Skin of body (tissue), 2 donors: ENCODE measurements around the gene SYNE2. TPM values are rescaled to one million over a fixed set of nuclear protein-coding genes. Genes with fewer than 3 reads are reported as not detected.

Experiments used
- DNase-seq: peaks from one replicate; lab custom pipeline; 2025; lab: John Stamatoyannopoulos, UW
- total RNA-seq: library from RNA; depleted of rRNA; stranded (reverse); fragments of >200 nt; gene quantifications from one replicate; pipeline ENCODE4 v1.2.3, GENCODE V29; 2014

The SYNE2 gene
- total RNA-seq, 1 donor from 2014 or later: 139 TPM

DNA sequence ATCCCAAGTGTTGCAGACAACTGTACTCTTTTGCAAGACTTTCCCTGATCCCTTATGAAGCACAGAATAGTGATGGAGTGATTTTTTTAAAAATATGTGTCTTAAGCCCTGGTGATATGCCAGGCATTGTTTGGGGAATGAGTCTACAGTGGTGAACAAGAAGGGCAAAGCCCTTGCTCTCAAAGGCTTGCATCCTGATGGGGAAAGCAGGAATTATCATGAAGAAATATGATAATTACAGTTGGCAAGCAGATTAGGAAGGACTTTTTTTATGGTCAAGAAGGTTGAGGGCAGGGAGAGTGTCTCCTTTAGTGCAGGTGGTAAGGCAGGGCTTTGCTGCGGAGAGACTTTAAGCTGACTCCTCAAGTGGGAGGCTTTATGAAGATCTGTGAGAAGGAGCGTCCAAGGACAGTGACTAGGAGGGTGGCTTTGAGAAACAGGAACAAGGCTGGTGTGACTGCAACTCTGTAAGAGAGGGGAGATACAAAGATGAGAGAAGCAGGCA is 100.2 kb downstream of the SYNE2 start:
- no peak for DNase-seq

DNA sequence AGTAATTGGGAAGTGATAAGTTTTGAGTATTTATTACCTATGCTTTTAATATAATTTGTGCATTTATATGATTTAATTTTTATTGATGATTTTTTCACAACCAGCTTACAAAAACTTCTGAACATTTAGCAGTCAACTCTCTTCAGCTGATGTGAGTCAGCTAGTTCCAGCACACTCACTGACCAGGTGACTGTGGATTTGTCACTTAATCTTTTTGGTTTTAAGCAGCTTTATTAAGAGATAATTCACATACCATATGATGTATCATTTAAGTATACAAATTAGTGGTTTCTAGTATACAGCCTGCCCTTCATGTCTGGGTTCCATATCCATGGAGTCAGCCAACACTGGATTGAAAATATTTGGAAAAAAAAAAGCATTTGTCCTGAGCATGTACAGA is 103.5 kb downstream of the SYNE2 start:
- DNase-seq: no peak

DNA sequence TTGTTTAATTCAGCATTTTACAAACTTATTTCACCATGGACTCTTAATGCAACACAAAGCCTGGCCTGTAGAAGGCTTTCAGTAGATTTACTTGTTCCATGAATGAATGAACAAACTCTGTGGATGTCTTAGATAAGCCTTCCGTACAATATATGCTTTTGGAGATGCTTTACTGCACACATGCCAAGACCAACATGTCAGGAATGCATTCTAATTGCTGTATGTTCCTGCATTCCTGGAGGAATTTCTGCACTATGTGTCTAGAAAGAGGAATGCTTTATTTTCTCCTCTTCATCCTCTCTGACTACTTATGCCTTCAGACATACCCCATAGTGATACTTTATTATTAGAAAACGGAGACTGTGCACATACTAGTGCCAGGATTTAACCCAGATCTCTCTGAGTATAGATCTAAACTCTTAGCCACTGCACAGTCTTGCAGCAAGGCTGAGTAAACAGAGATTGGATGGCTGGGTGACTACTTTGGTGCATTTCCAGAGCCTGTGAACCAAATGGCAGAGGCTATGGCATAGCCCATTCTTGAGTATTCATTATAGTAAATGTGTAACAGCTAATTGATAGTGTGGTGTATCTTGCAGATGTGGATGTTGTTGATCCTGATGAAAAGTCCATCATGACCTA is 108.2 kb downstream of the SYNE2 start:
- DNase-seq: no peak

DNA sequence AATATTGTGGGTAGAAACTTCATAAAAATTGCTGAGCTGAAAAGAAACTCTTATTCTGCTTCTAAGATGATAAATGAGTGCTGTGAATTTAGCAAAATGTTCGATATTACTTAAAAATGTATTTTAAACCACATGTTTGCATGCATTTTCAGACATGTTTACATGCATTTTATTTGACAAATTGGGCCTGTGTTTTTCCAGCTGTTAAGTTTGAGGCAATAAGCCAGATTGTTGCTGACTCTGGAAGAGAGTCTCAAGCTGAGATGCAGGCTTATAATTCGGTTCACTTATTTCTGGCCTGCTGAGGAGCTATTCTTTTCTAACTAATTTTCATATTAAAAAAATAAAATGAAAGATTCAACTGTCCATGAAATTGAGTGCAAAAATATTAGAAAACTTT is 110.1 kb downstream of the SYNE2 start:
- DNase-seq: peak; percentile 44

DNA sequence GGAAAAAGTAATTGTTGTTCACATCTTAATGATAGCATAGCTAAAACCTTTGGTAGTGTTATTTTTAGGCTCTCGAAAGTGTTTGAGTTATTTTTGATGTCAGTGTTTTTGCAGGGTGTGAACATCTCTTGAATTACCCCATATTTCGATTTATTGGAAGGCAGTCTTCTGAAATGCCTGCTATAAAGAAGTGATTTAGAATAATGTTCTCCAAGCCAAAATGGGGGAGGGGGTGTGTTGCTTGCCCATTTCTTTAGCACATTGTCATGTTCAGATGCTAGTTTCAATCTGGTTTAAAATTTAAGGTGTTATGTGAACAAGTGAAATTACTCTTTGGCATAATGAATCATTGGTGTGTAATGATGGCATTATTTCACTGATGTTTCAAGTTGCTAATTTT is 110.6 kb downstream of the SYNE2 start:
- no peak for DNase-seq

DNA sequence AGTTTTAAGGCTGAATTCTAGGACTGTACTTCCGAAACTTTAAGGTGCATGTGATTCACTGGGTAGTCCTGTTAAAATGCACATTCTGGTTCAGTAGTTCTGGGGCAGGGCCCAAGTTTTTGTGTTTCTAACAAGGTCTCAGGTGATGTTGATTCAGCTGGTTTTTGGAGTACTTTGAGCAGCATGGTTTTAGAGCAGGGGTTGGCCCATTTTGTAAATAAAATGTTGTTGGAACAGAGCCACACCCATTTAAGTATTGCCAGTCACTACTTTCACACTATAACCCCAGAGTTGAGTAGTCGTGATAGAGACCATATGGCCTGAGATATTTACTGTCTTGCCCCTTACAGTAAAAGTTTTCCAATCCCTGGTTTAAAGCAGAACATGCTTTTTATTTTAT is 111.3 kb downstream of the SYNE2 start:
- no peak for DNase-seq

DNA sequence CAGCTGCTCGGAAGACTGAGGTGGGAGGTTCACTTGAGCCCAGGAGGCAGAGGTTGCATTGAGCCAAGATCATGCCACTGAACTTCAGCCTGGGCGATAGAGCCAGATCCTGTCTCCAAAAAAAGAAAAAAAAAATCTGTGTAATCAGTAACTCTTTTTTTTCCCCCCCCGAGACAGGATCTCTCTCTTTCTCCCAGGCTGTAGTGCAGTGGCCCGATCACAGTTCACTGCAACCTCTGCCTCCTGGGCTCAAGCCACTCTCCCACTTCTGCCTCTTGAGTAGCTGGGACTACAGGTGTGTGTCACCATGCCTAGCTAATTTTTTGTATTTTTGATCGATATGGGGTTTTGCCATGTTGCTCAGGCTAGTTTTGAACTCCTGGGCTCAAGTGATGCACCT is 113.6 kb downstream of the SYNE2 start:
- DNase-seq: no peak

DNA sequence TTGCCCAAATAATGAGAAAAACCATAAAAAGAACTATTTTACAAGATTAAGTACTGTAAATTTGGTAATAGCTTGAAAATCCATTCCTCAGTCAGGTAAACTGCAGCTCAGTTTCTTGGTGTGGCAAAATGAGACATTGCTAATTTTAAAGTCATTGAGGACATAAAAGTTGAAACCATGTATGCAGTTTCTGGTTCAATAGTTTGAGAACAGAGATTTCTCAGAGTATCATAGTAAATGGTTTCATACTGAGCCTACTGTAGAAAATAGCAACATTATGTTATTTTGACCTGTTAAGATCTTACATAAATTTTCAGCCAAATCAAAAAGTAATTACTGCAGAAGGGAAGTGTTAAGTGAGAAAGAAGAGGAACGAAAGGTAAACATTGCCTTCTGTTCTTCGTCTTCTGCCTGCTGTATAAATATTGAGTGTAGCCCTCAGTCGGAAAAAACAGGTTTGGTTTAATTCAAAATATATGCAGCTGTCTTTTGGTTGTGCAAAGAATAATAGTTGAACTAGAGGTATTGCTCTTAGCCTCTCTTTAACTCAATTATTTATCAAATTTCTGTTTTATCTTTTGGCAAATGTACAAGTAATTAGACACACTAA is 119.6 kb downstream of the SYNE2 start:
- DNase-seq: no peak

DNA sequence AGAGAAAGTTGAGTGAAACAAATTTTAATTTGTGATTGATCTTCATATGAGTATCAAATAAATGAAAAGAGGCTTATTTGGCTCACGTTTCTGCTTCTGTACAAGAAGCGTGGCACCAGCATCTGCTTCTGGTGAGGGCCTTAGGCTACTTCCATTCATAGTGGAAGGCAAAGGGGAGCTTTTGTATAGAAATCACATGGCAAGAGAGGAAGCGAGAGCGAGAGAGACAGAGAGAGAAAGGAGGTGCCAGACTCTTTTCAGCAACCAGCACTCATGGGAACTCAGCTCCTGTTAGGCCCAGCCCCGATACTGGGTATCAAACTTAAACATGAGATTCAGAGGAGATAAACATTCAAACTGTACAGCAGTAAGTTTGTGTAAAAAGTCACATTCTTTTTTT is 121.4 kb downstream of the SYNE2 start:
- DNase-seq: no peak

DNA sequence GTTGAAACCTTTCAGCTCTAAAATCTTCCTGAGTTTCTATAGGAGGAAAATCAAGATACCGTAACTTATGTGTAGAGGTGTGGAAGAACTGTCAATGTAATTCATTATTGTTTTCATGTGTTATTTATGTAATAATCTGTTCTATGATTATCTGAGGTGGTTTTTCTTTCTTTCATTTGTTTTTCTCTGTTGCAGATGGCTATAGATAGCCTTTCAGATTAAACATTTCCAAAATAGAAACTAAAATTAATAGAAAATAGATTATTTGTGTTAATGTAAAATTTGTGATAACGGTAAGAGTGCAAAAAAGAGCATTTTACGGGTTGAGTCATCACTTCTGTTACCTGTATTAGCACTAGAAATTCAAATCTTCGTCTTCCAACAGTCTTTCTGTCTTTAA is 128.8 kb downstream of the SYNE2 start:
- DNase-seq: no peak

DNA sequence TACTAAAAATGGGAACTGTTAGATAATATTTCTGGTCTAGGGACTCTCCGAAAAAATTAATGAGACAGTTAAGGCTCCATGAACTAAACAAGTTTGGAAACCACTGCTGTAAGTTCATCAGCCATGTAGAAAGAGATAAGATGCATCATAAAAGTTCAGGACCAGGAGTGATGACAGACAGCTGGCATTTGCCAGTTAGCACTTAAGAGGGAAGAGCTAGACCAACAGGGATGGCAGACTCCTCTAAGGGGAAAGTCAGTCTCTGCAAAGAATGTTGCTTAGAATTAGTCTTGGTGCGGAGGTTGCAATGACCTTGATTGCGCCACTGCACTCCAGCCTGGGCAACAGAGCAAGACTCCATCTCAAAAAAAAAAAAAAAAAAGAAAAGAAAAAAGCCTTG is 129.4 kb downstream of the SYNE2 start:
- no peak for DNase-seq

DNA sequence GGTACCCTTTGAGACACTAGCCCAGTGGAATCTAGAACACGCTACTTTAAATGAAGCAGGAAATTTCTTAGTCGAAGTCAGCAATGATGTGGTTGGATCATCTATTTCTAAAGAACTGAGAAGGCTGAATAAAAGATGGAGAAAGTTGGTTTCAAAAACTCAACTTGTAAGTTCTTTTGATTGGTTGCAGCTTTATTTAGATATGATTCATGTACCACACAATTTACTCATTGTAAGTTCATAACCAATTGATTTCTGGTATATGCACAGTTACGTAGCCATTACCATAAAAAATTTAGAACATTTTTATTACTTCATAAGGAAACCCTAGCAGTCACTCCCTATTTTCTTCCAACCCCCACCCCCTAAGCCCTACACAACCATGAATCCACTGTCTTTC is 129.8 kb downstream of the SYNE2 start:
- no peak for DNase-seq

DNA sequence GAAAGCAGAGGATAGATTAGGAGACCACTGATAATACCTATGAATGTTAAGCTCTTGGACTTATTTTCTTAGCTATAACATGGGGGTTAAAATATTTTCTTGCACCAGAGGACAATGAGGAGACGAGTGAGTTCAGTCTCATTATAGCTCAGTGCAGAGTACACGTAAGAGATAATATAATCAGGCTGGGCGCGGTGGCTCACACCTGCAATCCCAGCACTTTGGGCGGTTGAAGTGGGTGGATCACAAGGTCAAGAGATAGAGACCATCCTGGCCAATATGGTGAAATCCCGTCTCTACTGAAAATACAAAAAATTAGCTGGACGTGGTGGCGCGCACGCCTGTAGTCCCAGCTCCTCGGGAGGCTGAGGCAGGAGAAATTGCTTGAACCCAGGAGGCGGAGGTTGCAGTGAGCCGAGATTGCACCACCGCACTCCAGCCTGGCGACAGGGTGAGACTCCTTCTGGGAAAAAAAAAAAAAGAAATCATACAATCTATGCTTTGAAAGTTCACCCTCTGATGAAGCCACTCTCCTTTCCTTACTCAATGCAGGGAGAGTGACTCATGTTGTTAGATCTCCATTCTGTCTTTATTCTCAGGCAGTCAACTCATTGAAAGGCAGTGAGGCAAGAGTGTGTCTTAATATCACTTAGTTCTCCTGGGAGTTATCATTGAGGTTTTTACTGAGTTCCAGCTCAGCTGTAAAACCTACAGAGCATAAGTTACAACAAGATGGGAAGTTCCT is 134.2 kb downstream of the SYNE2 start:
- DNase-seq: no peak

DNA sequence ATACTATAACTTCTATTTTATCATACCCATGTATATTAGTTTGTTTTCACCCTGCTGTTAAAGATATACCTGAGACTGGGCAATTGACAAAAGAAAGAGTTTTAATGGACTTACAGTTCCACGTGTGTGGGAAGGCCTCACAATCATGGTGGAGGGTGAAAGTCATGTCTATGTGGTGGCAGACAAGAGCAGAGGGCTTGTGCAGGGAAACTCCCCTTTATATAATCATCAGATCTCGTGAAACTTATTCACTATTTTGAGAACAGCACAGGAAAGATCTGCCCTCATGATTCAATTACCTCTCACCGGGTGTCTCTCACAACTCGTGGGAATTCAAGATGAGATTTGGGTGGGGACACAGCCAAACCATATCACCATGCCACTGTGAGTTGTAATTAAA is 135.8 kb downstream of the SYNE2 start:
- no peak for DNase-seq

DNA sequence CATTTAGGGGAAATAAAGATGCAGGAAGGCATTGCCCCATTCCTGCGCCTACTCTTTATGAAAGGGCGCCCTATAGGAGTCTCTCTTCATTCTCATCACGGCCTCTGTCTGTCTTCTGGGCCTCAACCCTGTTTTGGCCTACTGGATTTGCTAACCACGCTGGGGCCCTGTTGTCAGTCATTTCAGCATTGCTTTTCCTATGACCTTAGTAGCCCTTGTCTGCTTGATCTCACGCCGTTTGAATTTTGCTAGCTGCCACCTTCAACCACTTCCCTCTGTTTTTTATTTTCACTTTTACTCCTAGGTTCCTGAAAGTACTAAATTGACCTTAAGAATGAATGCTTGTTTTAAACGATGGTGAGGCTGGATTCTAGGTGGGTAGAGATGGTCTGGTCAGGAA is 139.0 kb downstream of the SYNE2 start:
- no peak for DNase-seq

DNA sequence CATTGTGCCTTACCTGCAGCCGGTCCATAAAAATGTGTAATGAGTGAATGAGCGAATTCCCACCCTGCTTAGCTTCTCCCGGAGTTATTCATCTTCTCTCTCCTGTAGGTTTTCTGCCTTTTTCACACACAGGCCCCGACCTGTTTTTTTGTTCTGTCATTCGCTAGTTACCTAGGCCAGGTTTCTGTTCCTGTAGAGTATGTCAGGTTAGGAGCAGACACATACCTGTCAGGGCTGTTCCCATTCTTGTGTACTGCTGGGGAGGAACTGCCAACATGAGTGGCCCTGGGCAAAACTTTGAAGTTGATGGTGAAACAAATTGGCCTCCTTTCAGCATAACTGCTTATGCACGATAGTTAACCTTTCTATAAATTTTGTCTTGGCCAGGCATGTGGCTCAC is 140.1 kb downstream of the SYNE2 start:
- DNase-seq: peak; percentile 25

DNA sequence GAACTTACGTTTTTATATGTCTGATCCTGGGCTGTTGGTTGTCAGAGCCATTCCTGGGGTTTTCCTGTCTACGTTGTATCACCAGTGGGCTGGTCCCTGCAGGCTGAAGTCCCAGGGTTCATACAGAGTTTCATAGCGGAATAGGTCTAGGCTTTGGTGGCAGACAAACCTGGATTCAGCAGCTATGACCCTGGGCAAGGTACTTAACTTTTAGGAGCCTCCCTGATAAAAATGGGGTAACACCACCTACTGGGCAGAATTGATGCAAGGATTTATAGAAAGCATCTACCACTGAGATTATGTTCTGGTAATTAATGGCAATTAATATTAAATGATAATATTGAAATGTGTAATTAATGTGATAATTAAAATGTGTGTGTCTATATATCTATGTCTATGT is 141.2 kb downstream of the SYNE2 start:
- DNase-seq: no peak

DNA sequence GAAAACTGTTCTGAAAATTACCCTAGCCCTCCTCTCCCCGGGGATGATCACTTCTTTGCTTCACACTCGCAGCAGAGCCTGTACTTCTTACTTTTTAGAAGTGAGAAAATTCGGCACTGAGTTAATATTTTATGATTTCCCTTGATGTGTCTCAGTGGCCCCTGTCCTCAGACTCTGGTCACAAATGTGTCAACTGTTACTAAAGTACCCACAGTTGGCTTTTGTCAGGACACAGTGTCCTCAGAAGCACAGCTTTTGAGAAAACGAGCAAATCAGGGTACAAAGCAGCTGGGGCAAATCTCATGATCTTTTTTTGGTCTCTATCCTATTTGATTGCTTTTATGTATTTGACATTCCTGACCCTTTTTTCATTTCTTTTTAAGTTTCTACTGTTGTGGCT is 142.5 kb downstream of the SYNE2 start:
- DNase-seq: no peak

DNA sequence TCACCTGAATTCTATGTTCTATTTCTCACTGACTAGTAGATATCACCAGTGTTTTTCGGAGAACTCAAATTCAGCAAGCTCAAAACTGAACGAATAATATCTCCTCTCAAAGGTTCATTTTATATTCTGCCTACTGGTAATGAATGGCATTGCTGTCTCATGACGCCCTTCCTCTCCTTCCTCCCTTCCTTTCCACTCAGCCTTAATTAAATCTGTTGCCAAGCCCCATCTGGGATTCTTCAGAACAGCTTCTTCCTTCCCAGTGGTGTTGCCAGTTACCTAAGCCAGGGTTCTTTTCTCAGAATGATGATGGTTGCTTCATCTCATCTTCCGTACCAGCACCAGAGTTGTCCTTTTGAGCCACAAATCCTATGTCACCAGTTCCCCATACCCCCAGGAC is 143.2 kb downstream of the SYNE2 start:
- no peak for DNase-seq

DNA sequence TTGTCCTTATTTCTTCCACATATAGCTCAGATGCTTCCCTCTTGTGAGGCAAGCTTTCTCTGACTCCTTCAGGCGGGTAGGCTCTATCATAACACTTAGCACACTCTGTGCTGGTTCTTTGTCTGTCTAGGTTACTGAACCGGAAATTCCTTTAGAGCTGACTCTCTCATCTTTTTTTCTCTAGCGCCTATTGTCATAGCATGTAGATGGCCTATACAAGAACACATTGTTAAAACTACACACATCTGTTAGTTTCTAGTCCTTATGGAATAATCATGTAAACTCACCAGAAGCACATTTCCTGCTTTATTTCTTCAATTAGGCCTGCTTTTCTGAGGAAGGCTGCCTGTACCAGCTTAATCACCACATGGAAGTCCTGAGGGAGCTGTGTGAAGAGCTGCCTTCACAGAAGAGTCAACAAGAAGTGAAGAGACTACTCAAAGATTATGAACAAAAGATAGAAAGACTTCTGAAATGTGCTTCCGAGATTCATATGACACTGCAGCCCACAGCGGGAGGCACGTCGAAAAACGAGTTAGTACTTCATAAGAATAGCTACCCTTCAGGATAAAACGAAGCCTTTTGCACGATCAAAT is 143.9 kb downstream of the SYNE2 start:
- peak; percentile 24 for DNase-seq

DNA sequence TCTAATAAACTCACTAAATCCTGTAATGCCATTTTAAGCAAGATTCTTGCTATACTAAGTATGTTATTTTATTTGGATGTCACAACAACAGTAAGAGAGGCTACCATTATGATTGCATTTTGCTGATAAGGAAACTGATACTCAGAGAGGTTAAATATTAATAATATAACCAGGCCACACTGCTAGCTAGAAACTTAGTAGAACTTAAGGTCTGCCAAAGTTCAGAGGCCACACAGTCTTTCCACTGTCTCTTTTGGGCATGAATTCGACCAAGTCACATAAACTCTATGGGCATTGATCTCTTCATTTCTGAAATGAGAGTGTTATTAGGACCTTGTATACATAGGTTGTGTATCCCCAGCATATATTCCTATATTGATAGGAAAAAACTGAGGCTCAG is 147.9 kb downstream of the SYNE2 start:
- no peak for DNase-seq

DNA sequence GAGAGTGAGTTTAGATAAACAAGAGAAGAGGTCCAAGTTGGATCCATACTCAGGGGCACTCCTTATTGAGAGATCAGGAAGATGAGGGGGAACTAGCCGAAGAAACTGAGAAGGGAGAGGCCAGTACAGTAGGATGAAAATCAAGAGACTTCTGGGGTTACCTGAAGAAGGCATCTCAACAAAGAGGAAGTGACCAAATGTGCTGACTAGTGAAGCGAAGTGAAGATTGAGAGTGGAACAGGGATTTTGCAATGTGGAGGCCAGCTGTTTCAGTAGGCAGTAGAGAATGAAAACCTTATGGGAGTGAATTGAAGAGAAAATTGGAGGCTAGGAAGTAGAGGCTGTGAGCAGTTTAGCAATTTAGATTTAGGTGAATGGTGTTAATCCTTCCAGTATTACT is 153.0 kb downstream of the SYNE2 start:
- peak; percentile 45 for DNase-seq
